Fibroblast of villous mesenchyme (primary cell): ENCODE measurements around the gene OLFM4. TPM values are rescaled to one million over a fixed set of nuclear protein-coding genes. Genes with fewer than 3 reads are reported as not detected.

Experiments used
- DNase-seq: peaks from one replicate; pipeline ENCODE4 v3.0.0-alpha.2; 2010; ENCODE audit warnings: low read depth
- H3K4me3 ChIP-seq: 2 replicates; pipeline ENCODE4 v1.5.1; 2011; ENCODE audit warnings: low read depth, mild to moderate bottlenecking, low read length
- total RNA-seq: library from RNA; depleted of rRNA; stranded (reverse); fragments of >200 nt; gene quantifications from 2 replicates; pipeline ENCODE4 v1.2.3, GENCODE V29; 2012
- TF ChIP-seq, protein P1 (sequence below): IDR thresholded peaks from 2 replicates; pipeline ENCODE4 v1.5.1; 2012; ENCODE audit warnings: low read depth, mild to moderate bottlenecking, low read length; ENCODE audit not compliant: insufficient read depth

The OLFM4 gene
- total RNA-seq, 1 donor: under 0.01 TPM

- TF ChIP-seq, protein P1, sequence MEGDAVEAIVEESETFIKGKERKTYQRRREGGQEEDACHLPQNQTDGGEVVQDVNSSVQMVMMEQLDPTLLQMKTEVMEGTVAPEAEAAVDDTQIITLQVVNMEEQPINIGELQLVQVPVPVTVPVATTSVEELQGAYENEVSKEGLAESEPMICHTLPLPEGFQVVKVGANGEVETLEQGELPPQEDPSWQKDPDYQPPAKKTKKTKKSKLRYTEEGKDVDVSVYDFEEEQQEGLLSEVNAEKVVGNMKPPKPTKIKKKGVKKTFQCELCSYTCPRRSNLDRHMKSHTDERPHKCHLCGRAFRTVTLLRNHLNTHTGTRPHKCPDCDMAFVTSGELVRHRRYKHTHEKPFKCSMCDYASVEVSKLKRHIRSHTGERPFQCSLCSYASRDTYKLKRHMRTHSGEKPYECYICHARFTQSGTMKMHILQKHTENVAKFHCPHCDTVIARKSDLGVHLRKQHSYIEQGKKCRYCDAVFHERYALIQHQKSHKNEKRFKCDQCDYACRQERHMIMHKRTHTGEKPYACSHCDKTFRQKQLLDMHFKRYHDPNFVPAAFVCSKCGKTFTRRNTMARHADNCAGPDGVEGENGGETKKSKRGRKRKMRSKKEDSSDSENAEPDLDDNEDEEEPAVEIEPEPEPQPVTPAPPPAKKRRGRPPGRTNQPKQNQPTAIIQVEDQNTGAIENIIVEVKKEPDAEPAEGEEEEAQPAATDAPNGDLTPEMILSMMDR: no peak
- H3K4me3 ChIP-seq: no peak overlapping the region
- no peak for DNase-seq
Measured at GRCh38 chr13:52992110-52992509, 36.5 kb upstream of the OLFM4 start.

DNA sequence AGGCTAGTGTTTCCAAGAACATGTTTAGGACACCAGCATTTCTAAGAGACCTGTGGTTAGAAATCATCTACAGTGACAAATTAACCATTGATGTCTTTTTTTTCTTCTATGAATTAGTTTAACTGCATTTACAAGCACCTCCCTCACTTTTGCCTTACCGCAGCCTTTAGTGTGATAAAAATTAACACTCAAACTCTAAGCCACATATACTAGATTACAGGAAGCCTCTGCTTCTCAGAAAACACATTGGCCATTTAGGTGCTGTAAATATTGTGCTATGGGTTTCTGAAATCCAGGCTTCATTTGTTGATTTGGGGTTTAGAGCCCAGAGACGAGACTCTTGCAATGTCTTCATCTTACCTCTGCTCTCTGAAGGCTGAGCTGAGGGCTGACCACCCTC, 34.6 kb upstream of the OLFM4 start:
- TF ChIP-seq, protein P1: no peak
- no peak for DNase-seq
- no peak overlapping the region for H3K4me3 ChIP-seq

- no peak overlapping the region for H3K4me3 ChIP-seq
- DNase-seq: no peak
- TF ChIP-seq, protein P1: no peak
Measured at GRCh38 chr13:52994865-52995264, 33.7 kb upstream of the OLFM4 start.

GRCh38 chr13:52995946-52996345, 32.7 kb upstream of the OLFM4 start:
- DNase-seq: no peak
- no peak overlapping the region for H3K4me3 ChIP-seq
- TF ChIP-seq, protein P1: no peak

DNA sequence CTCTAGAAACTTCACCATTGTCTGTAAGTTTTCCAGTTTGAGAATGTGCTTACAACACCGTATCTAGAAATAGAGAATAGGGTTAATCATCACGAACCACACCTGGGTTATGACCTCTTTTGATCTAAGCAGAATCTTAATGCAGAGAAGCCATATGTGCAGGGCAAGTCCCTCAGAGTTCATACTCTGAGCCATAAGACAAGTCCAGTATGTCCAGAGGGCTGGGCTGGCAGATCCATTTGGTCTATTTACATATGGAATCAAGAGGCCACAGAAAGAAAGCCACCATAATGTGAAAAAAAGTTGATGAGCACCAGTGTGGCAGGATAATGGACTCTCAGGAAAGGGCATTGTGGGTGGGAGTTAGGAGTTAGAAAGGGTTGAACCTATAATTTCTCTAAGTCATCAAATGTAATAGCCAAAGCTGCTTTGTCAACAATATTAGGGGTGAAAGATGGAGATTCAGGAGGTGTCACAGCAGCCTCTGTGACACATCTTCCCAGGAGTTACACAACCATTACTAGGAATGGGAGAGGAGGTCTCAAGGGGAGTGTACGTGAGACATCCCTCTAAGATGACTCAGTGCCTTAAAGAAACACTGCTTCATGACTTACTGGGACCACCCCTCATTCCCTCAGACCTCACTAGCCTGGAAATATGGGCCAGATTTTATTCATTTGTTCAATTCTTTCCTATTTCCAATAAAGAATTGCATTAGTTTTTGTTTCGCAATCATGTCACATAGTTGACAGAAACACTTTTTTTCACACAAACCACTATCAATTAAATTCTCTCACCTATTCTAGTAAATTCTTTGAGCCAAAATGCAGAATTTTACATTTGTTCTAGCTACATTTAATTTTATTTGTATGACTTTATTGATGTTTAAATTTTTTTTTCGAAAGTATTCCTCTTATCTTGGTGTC, 30.4 kb upstream of the OLFM4 start:
- TF ChIP-seq, protein P1: no peak
- DNase-seq: no peak
- H3K4me3 ChIP-seq: no peak overlapping the region

- no peak for DNase-seq
- TF ChIP-seq, protein P1: no peak
- H3K4me3 ChIP-seq: no peak overlapping the region
Measured at GRCh38 chr13:52999093-52999696, 29.4 kb upstream of the OLFM4 start.
